ENCODE data around the gene TSEN15. TPM values are rescaled to one million over a fixed set of nuclear protein-coding genes. Genes with fewer than 3 reads are reported as not detected.

The TSEN15 gene
- total RNA-seq, 1 donor from 2014 or later, result 14.3 TPM

DNA sequence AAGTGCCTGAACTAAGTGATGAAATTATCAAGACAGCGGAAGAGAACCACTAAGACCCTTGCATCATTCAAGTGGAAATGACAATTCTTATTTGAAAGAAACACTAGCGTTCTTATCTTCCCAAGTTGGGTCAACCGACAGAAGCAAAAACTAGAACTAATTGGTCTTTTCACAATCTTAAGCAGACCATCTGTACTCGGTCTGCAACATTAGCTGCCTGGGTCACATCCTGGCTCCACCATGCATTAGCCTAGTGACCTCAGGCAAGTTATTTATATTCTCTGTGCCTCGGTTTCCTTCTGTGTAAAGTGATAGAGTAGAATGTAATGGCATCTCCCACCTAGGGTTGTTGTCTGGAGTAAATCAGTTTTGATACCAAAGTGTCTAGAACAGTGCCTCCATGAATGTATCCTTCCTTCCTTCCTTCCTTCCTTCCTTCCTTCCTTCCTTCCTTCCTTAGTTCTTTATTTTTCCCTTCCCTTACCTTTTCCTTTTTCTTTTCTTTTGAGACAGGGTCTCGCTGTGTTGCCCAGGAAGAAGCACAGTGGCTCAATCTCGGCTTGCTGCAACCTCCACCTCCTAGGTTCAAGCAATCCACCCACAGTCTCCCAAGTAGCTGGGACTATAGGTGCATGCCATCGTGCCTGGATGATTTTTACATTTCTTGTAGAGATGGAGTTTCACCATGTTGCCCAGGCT is 20.0 kb upstream of the TSEN15 start:
- no peak overlapping the region for H3K27ac ChIP-seq
- H3K4me3 ChIP-seq, result no peak overlapping the region
- no peaks in the 10 kb centered on the region for H3K9me3 ChIP-seq
- intact Hi-C loops (cut with DNase I), result no loop called here
- H3K27me3 ChIP-seq, result peaks cover 3% of the 10 kb centered on the region
- peaks cover 0 to 9% of the 10 kb centered on the region in 2 donors for H3K4me1 ChIP-seq
- TF ChIP-seq, protein P1, sequence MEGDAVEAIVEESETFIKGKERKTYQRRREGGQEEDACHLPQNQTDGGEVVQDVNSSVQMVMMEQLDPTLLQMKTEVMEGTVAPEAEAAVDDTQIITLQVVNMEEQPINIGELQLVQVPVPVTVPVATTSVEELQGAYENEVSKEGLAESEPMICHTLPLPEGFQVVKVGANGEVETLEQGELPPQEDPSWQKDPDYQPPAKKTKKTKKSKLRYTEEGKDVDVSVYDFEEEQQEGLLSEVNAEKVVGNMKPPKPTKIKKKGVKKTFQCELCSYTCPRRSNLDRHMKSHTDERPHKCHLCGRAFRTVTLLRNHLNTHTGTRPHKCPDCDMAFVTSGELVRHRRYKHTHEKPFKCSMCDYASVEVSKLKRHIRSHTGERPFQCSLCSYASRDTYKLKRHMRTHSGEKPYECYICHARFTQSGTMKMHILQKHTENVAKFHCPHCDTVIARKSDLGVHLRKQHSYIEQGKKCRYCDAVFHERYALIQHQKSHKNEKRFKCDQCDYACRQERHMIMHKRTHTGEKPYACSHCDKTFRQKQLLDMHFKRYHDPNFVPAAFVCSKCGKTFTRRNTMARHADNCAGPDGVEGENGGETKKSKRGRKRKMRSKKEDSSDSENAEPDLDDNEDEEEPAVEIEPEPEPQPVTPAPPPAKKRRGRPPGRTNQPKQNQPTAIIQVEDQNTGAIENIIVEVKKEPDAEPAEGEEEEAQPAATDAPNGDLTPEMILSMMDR (IDR thresholded peaks at IDR 0.05), result no peak
- H3K36me3 ChIP-seq, result no peaks in the 10 kb centered on the region
- no peak for DNase-seq (ENCODE audit: low spot score in 2 of 2)

DNA sequence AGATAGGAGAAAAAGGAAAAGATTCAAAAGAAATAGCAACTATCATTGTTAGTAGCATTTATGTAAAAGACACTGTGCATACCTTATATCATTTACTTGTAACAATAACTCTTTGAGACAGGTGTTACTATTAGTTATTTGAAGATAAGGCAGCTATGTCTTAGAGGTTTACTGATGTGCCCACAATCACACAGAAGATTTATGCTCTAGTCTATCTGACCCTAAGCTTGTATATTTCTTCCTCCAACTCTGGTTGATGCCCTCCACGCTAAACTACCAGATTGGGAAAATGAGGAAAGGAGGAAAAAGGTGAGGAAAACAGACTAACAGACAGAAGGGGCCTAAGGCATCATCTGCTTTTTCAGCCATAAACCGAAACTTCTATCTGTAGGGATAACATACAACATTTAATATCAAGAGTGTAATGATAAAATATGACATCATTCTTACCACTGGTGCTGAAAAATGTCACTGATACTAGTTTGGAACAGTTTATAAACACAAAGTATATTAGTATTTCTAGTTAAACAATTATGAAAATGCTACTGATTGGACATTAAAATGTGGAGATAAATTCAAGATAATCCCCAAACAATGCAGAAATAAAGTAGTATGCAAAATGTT is 19.1 kb upstream of the TSEN15 start:
- TF ChIP-seq, protein P1 (IDR thresholded peaks at IDR 0.05), result no peak
- DNase-seq (ENCODE audit: low spot score in 2 of 2), result no peak
- H3K27ac ChIP-seq, result no peak overlapping the region
- H3K36me3 ChIP-seq, result no peaks in the 10 kb centered on the region
- no peaks in the 10 kb centered on the region for H3K9me3 ChIP-seq
- H3K4me3 ChIP-seq, result no peak overlapping the region
- H3K4me1 ChIP-seq, result peaks cover 0 to 9% of the 10 kb centered on the region in 2 donors
- intact Hi-C loops (cut with DNase I), result no loop called here
- H3K27me3 ChIP-seq, result peaks cover 3% of the 10 kb centered on the region

DNA sequence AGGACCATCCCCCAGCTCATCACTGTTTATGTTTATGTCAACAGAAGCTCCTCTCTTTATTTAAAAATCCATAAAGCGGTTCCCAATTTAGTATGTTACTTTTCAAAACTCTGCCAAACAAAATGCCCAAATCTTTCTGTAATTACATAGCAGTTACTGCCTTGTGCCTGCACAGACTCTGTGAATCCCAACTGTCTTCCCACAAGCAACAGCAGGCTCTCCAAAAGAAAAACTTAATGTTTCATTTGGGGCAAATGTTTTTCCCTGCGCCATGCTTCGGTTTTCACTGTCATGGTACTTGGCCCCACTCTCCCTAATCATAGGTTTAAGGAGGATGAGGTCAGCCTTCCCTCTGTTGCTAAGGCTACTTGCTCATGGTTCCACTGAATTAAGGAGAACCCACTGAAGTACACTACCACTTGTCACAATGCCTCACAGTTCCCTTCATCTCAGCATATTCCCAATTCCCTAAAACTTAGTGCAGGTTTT is 18.6 kb upstream of the TSEN15 start:
- Histone ChIP-seq H3K36me3 (no peaks in the 10 kb centered on the region), H3K4me3 (no peak overlapping the region), H3K9me3 (no peaks in the 10 kb centered on the region), H3K27me3 (peaks cover 3% of the 10 kb centered on the region), H3K4me1 (peaks cover 0 to 9% of the 10 kb centered on the region in 2 donors), H3K27ac (no peak overlapping the region)
- no peak for DNase-seq (ENCODE audit: low spot score in 2 of 2)
- TF ChIP-seq, protein P1 (IDR thresholded peaks at IDR 0.05), result no peak
- intact Hi-C loops (cut with DNase I), result no loop called here

DNA sequence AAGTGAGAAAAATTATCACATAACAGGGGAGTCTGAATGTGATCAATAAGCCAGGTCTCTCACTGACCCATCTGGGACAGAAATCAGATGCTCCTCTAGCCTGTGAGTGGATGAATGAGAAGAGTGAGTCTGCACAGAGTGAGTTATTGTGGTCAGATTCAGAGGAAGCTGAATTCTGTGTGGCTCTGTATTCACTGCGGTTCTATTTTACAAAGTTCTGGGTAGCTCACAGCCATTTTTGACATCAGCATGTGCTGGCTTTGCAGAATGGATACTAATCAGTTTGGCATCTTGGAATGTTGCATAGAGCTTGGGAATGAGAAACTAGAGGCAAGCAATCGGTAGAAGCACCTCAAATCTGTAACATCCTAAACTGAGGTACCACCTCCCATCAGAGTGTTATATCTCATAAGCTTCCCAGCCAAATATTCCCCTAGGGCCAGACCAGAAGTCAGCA is 17.8 kb upstream of the TSEN15 start:
- H3K27me3 ChIP-seq, result peaks cover 3% of the 10 kb centered on the region
- no peak for DNase-seq (ENCODE audit: low spot score in 2 of 2)
- no peak overlapping the region for H3K4me3 ChIP-seq
- H3K36me3 ChIP-seq, result no peaks in the 10 kb centered on the region
- no peaks in the 10 kb centered on the region for H3K9me3 ChIP-seq
- no peak overlapping the region for H3K27ac ChIP-seq
- intact Hi-C loops (cut with DNase I), result no loop called here
- TF ChIP-seq, protein P1 (IDR thresholded peaks at IDR 0.05), result no peak
- peaks cover 0 to 9% of the 10 kb centered on the region in 2 donors for H3K4me1 ChIP-seq

DNA sequence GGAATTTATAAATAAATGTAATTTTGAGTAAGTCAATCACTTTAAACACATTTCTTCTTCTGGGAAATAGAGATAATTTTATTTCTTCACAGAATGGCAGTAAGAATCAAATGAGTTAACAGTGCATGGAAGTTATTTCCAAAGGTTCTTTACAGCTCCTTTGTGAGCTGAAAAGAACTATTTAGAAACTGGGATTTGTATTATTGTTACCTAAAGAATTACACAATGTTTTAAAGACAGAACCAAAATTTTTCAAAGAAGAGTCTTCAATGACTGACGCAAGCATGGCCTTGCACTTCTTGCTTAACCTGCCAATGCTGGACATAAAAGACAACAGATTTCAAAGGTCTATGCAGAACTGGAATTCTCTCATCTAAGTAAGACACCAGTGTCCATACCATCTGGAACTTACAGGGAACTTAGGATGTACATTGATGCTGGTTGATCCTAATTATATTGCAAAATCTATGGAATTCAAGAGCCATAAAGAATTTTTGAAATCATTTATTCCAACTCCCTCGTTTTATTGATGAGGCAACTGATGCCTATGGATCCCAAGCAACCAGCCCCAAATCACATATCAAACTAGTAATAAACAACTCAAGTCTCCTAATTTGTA is 16.7 kb upstream of the TSEN15 start:
- Histone ChIP-seq H3K27ac (no peak overlapping the region), H3K4me3 (no peak overlapping the region), H3K36me3 (no peaks in the 10 kb centered on the region), H3K9me3 (no peaks in the 10 kb centered on the region), H3K27me3 (peaks cover 3% of the 10 kb centered on the region), H3K4me1 (peaks cover 0 to 9% of the 10 kb centered on the region in 2 donors)
- intact Hi-C loops (cut with DNase I), result no loop called here
- TF ChIP-seq, protein P1 (IDR thresholded peaks at IDR 0.05), result no peak
- no peak for DNase-seq (ENCODE audit: low spot score in 2 of 2)
